T follicular helper cell (primary cell): ENCODE measurements around the gene ITGA2.

Source experiments
- DNase-seq: peaks from one replicate; pipeline ENCODE4 v3.0.0-alpha.2; 2020; ENCODE audit warnings: low read depth

ITGA2 gene

GRCh38 chr5:53017794-53018391 is 28.7 kb downstream of the ITGA2 start:
- DNase-seq = no peak

GRCh38 chr5:53019320-53019719 is 30.2 kb downstream of the ITGA2 start:
- DNase-seq = no peak

GRCh38 chr5:53022930-53023511 is 33.9 kb downstream of the ITGA2 start:
- no peak for DNase-seq

- DNase-seq = no peak
Observed at GRCh38 chr5:53023969-53024368, 34.8 kb downstream of the ITGA2 start.

- DNase-seq = no peak
Observed at GRCh38 chr5:53024535-53024934, 35.4 kb downstream of the ITGA2 start.

GRCh38 chr5:53025487-53025886 is 36.3 kb downstream of the ITGA2 start:
- DNase-seq = no peak

- DNase-seq = no peak
Observed at GRCh38 chr5:53027913-53028312, 38.8 kb downstream of the ITGA2 start.

GRCh38 chr5:53029608-53030007 is 40.5 kb downstream of the ITGA2 start:
- no peak for DNase-seq

GRCh38 chr5:53030893-53031292 is 41.7 kb downstream of the ITGA2 start:
- DNase-seq = no peak

- DNase-seq = no peak
Observed at GRCh38 chr5:53031695-53032096, 42.5 kb downstream of the ITGA2 start.

GRCh38 chr5:53032188-53032587 is 43.0 kb downstream of the ITGA2 start:
- no peak for DNase-seq

GRCh38 chr5:53034832-53035231 is 45.7 kb downstream of the ITGA2 start:
- no peak for DNase-seq

GRCh38 chr5:53035868-53036381 is 46.8 kb downstream of the ITGA2 start:
- no peak for DNase-seq

- no peak for DNase-seq
Observed at GRCh38 chr5:53037141-53037859, 48.1 kb downstream of the ITGA2 start.

- DNase-seq = no peak
Observed at GRCh38 chr5:53038196-53038847, 49.2 kb downstream of the ITGA2 start.

GRCh38 chr5:53039855-53040254 is 50.7 kb downstream of the ITGA2 start:
- no peak for DNase-seq

GRCh38 chr5:53041071-53041692 is 52.0 kb downstream of the ITGA2 start:
- DNase-seq = no peak

GRCh38 chr5:53041740-53042139 is 52.6 kb downstream of the ITGA2 start:
- DNase-seq = no peak

GRCh38 chr5:53045263-53045662 is 56.1 kb downstream of the ITGA2 start:
- no peak for DNase-seq

GRCh38 chr5:53048248-53048647 is 59.1 kb downstream of the ITGA2 start:
- DNase-seq = no peak

- DNase-seq = no peak
Observed at GRCh38 chr5:53052499-53052898, 63.3 kb downstream of the ITGA2 start.

- DNase-seq = no peak
Observed at GRCh38 chr5:53053364-53053763, 64.2 kb downstream of the ITGA2 start.
